ENCODE measurements around the gene HDAC9.

- TF ChIP-seq CTCF (IDR thresholded peaks at IDR 0.05) (no peak), POLR2A (IDR thresholded peaks at IDR 0.05) (no peak)
Measured at GRCh38 chr7:18978108-18978495, 482.6 kb downstream of the HDAC9 start.
